Colonic mucosa (tissue), 4 donors: ENCODE results near the gene PARD3B. TPM values are rescaled to one million over a fixed set of nuclear protein-coding genes. Genes with fewer than 3 reads are reported as not detected.

Experiments used
- DNase-seq: peaks from one replicate; pipeline ENCODE4 v3.0.0-alpha.2; 2020
- H3K27ac ChIP-seq: fragments of 200-600 bp; one replicate; pipeline ENCODE4 v1.8.0; 2021
- H3K27me3 ChIP-seq: fragments of 200-600 bp; one replicate; pipeline ENCODE4 v1.8.0; 2021
- H3K36me3 ChIP-seq: fragments of 200-600 bp; one replicate; pipeline ENCODE4 v1.8.0; 2021
- H3K4me1 ChIP-seq: fragments of 200-600 bp; one replicate; pipeline ENCODE4 v1.8.0; 2021; ENCODE audit warnings: mild to moderate bottlenecking
- H3K4me3 ChIP-seq: fragments of 200-600 bp; one replicate; pipeline ENCODE4 v1.8.0; 2021
- H3K9ac ChIP-seq, 2 donors: one replicate each; pipeline ENCODE4 v1.7.0; 2013; ENCODE audit warnings: control low read depth in 2 of 2, low read depth in 2 of 2, low read length in 2 of 2
- H3K9me3 ChIP-seq: fragments of 200-600 bp; one replicate; pipeline ENCODE4 v1.8.0; 2021
- CTCF ChIP-seq: fragments of 200-600 bp; IDR thresholded peaks from one replicate; pipeline ENCODE4 v1.8.0; 2022; ENCODE audit warnings: antibody characterized with exemption, mild to moderate bottlenecking
- intact Hi-C: fragments of 100-400 bp; cut with DNase I; formaldehyde crosslinking; loops from one replicate; pipeline ENCODE4 v1.14.1; 2022
- total RNA-seq, 2 donors: library from RNA; stranded (reverse); fragmentation: NEBNext Ultra II Directional in 1 of 2; extraction: Animal tissue kit (Norgen Biotek cat#: 25700) in 1 of 2; gene quantifications; one replicate each; pipeline ENCODE4 v1.2.1, GENCODE V29; 2021
- donor health status: healthy.
- donor health status: DM: no; HTN: no; CAD: no.
- donor health status: DM: no; HTN: no; CAD: no.

The PARD3B gene
- total RNA-seq, 2 donors from 2014 or later, result 20.0 to 24.2 TPM

- no peak overlapping the region for H3K9ac ChIP-seq
- no peaks in the 10 kb centered on the region for H3K4me1 ChIP-seq
- H3K9me3 ChIP-seq, result no peaks in the 10 kb centered on the region
- H3K27ac ChIP-seq, result no peak overlapping the region
- no peaks in the 10 kb centered on the region for H3K27me3 ChIP-seq
- H3K36me3 ChIP-seq, result no peaks in the 10 kb centered on the region
- H3K4me3 ChIP-seq, result no peak overlapping the region
- intact Hi-C loops, result no loop called here
- TF ChIP-seq CTCF, result no peak
- DNase-seq, result no peak
Measured at GRCh38 chr2:205069928-205070327, 524.7 kb downstream of the PARD3B start.

GRCh38 chr2:205070889-205071288 is 525.6 kb downstream of the PARD3B start:
- H3K4me3 ChIP-seq, result no peak overlapping the region
- TF ChIP-seq CTCF, result no peak
- no peaks in the 10 kb centered on the region for H3K4me1 ChIP-seq
- H3K27ac ChIP-seq, result no peak overlapping the region
- no peaks in the 10 kb centered on the region for H3K27me3 ChIP-seq
- no peaks in the 10 kb centered on the region for H3K9me3 ChIP-seq
- no peak for DNase-seq
- intact Hi-C loops, result no loop called here
- H3K9ac ChIP-seq, result no peak overlapping the region
- no peaks in the 10 kb centered on the region for H3K36me3 ChIP-seq

- Histone ChIP-seq H3K27me3 (no peaks in the 10 kb centered on the region), H3K36me3 (no peaks in the 10 kb centered on the region), H3K9me3 (no peaks in the 10 kb centered on the region), H3K4me3 (no peak overlapping the region), H3K9ac (no peak overlapping the region), H3K4me1 (no peaks in the 10 kb centered on the region), H3K27ac (no peak overlapping the region)
- intact Hi-C loops, result no loop called here
- no peak for TF ChIP-seq CTCF
- DNase-seq, result no peak
Measured at GRCh38 chr2:205073433-205074020, 528.3 kb downstream of the PARD3B start.

- Histone ChIP-seq H3K4me1 (no peaks in the 10 kb centered on the region), H3K36me3 (no peaks in the 10 kb centered on the region), H3K9ac (no peak overlapping the region), H3K4me3 (no peak overlapping the region), H3K27ac (no peak overlapping the region), H3K27me3 (no peaks in the 10 kb centered on the region), H3K9me3 (no peaks in the 10 kb centered on the region)
- intact Hi-C loops, result no loop called here
- DNase-seq, result no peak
- TF ChIP-seq CTCF, result no peak
Measured at GRCh38 chr2:205076405-205076804, 531.1 kb downstream of the PARD3B start.

GRCh38 chr2:205077159-205077558 is 531.9 kb downstream of the PARD3B start:
- intact Hi-C loops, result no loop called here
- TF ChIP-seq CTCF, result no peak
- Histone ChIP-seq H3K27ac (no peak overlapping the region), H3K9me3 (no peaks in the 10 kb centered on the region), H3K4me1 (no peaks in the 10 kb centered on the region), H3K9ac (no peak overlapping the region), H3K36me3 (no peaks in the 10 kb centered on the region), H3K4me3 (no peak overlapping the region), H3K27me3 (no peaks in the 10 kb centered on the region)
- DNase-seq, result no peak
